ES-I3 (cell line): Measurements from ENCODE around the gene UROC1.

Source experiments
- H3K36me3 ChIP-seq: 2 replicates; pipeline ENCODE4 v1.6.1; 2013; ENCODE audit warnings: mild to moderate bottlenecking, low read length, control low read depth, moderate library complexity; ENCODE audit not compliant: insufficient read depth
- H3K4me1 ChIP-seq: 2 replicates; pipeline ENCODE4 v1.6.1; 2013; ENCODE audit warnings: mild to moderate bottlenecking, control low read depth, low read length; ENCODE audit not compliant: insufficient read depth
- H3K9ac ChIP-seq: 2 replicates; pipeline ENCODE4 v1.6.1; 2013; ENCODE audit warnings: low read depth, mild to moderate bottlenecking, low read length, moderate library complexity
- H3K9me3 ChIP-seq: 2 replicates; pipeline ENCODE4 v1.6.1; 2013; ENCODE audit warnings: mild to moderate bottlenecking, low read length, moderate library complexity; ENCODE audit not compliant: control insufficient read depth, insufficient read depth

Gene UROC1

GRCh38 chr3:126433105-126433430, 84.5 kb downstream of the UROC1 start:
- Histone ChIP-seq H3K9me3 (no peaks in the 10 kb centered on the region; the same call in 1 of the 2 replicates), H3K36me3 (no peaks in the 10 kb centered on the region), H3K9ac (no peak overlapping the region), H3K4me1 (no peaks in the 10 kb centered on the region)

GRCh38 chr3:126432361-126433104, 85.0 kb downstream of the UROC1 start:
- no peaks in the 10 kb centered on the region for H3K36me3 ChIP-seq
- H3K4me1 ChIP-seq: no peaks in the 10 kb centered on the region
- H3K9me3 ChIP-seq: peaks cover 3% of the 10 kb centered on the region; the same call in 1 of the 2 replicates
- H3K9ac ChIP-seq: no peak overlapping the region
